HepG2 (cell line): ENCODE results near the gene ANKZF1. TPM values are rescaled to one million over a fixed set of nuclear protein-coding genes. Genes with fewer than 3 reads are reported as not detected.

Experiments used
- CBX5 ChIP-seq: sonication (generic); formaldehyde crosslinking; IDR thresholded peaks from 2 replicates; pipeline ENCODE4 v1.4.0; 2020; ENCODE audit warnings: missing genetic modification reagents, borderline replicate concordance
- FOXO1 ChIP-seq: sonication (generic); formaldehyde crosslinking; IDR thresholded peaks from 2 replicates; pipeline ENCODE4 v1.4.0; 2020; ENCODE audit warnings: missing genetic modification reagents
- HMG20B ChIP-seq: conservative IDR thresholded peaks from 2 replicates; pipeline ENCODE4 v1.6.1; 2016; ENCODE audit warnings: missing genetic modification reagents, missing compliant biosample characterization
- HNRNPLL ChIP-seq: fragments of 200-400 bp; formaldehyde crosslinking; IDR thresholded peaks from 2 replicates; pipeline ENCODE4 v1.6.1; 2017; ENCODE audit warnings: mild to moderate bottlenecking, low read depth, low read length; ENCODE audit not compliant: poor library complexity, severe bottlenecking
- KDM3A ChIP-seq: IDR thresholded peaks from 2 replicates; pipeline ENCODE4 v1.6.1; 2018; ENCODE audit warnings: low read depth, missing compliant biosample characterization
- MYC ChIP-seq: sonication (generic); formaldehyde crosslinking; IDR thresholded peaks from 2 replicates; pipeline ENCODE4 v1.9.0; 2021; ENCODE audit warnings: missing genetic modification reagents, borderline replicate concordance
- NR2C2 ChIP-seq: sonication (generic); formaldehyde crosslinking; IDR thresholded peaks from 2 replicates; pipeline ENCODE4 v1.4.0; 2020; ENCODE audit warnings: missing genetic modification reagents, mild to moderate bottlenecking, moderate library complexity, borderline replicate concordance
- SALL1 ChIP-seq: sonication (generic); formaldehyde crosslinking; IDR thresholded peaks from 2 replicates; pipeline ENCODE4 v1.8.0; 2022; ENCODE audit warnings: mild to moderate bottlenecking, missing genetic modification reagents
- YEATS4 ChIP-seq: sonication (generic); formaldehyde crosslinking; IDR thresholded peaks from 2 replicates; pipeline ENCODE4 v1.4.0; 2020; ENCODE audit warnings: missing genetic modification reagents, borderline replicate concordance
- ZC3H13 ChIP-seq: sonication (generic); formaldehyde crosslinking; IDR thresholded peaks from 2 replicates; pipeline ENCODE4 v1.8.1; 2023; ENCODE audit warnings: mild to moderate bottlenecking, missing genetic modification reagents, moderate library complexity
- ZMYM2 ChIP-seq: sonication (generic); formaldehyde crosslinking; IDR thresholded peaks from 2 replicates; pipeline ENCODE4 v1.8.0; 2022; ENCODE audit warnings: mild to moderate bottlenecking, missing genetic modification reagents
- ZNF563 ChIP-seq: sonication (generic); formaldehyde crosslinking; IDR thresholded peaks from 2 replicates; pipeline ENCODE4 v1.8.0; 2022; ENCODE audit warnings: mild to moderate bottlenecking, moderate library complexity, missing genetic modification reagents
- polyA plus RNA-seq, 8 experiments: library from polyadenylated mRNA; depleted of rRNA in 3 of 8; stranded (reverse) in 7 of 8; unstranded in 1 of 8; fragments of >200 nt; fragmentation: Illumina TruSeq in 4 of 8; extraction: Trizol in 4 of 8; gene quantifications; 2 replicates each; pipeline versions ENCODE4 v1.2.1 to v1.2.3, GENCODE V29; 2011 to 2016; ENCODE audit warnings: low read depth in 4 of 8, missing spikeins in 1 of 8, mixed read lengths in 1 of 8; ENCODE audit not compliant: insufficient read depth in 1 of 8
- total RNA-seq, 5 experiments: library from RNA; depleted of rRNA; stranded (reverse); fragments of >200 nt; fragmentation: Illumina TruSeq; extraction: Trizol; gene quantifications; 2 replicates each; pipeline ENCODE4 v1.2.3, GENCODE V29; 2016; ENCODE audit warnings: low read depth in 1 of 5
- TF ChIP-seq, protein P1 (sequence below): sonication (generic); formaldehyde crosslinking; IDR thresholded peaks from 2 replicates; pipeline ENCODE4 v1.4.0; 2020; ENCODE audit warnings: mild to moderate bottlenecking, missing genetic modification reagents
- TF ChIP-seq, protein P2 (sequence below): sonication (generic); formaldehyde crosslinking; IDR thresholded peaks from 2 replicates; pipeline ENCODE4 v1.5.1; 2020; ENCODE audit warnings: missing genetic modification reagents, mild to moderate bottlenecking, borderline replicate concordance
- TF ChIP-seq, protein P3 (sequence below): sonication (generic); formaldehyde crosslinking; IDR thresholded peaks from 2 replicates; pipeline ENCODE4 v1.5.1; 2020; ENCODE audit warnings: mild to moderate bottlenecking, missing genetic modification reagents, borderline replicate concordance
- TF ChIP-seq, protein P4 (sequence below): sonication (generic); formaldehyde crosslinking; IDR thresholded peaks from 2 replicates; pipeline ENCODE4 v1.4.0; 2020; ENCODE audit warnings: missing genetic modification reagents
- TF ChIP-seq, protein P5 (sequence below): sonication (generic); formaldehyde crosslinking; IDR thresholded peaks from 2 replicates; pipeline ENCODE4 v1.8.1; 2022; ENCODE audit warnings: mild to moderate bottlenecking, missing genetic modification reagents

ANKZF1 gene
- total and polyA plus RNA-seq, 2 of the 13 experiments (the other 11 are each of a cell fraction or from before 2014, with no cell fraction given), result 25.3 to 128 TPM

DNA sequence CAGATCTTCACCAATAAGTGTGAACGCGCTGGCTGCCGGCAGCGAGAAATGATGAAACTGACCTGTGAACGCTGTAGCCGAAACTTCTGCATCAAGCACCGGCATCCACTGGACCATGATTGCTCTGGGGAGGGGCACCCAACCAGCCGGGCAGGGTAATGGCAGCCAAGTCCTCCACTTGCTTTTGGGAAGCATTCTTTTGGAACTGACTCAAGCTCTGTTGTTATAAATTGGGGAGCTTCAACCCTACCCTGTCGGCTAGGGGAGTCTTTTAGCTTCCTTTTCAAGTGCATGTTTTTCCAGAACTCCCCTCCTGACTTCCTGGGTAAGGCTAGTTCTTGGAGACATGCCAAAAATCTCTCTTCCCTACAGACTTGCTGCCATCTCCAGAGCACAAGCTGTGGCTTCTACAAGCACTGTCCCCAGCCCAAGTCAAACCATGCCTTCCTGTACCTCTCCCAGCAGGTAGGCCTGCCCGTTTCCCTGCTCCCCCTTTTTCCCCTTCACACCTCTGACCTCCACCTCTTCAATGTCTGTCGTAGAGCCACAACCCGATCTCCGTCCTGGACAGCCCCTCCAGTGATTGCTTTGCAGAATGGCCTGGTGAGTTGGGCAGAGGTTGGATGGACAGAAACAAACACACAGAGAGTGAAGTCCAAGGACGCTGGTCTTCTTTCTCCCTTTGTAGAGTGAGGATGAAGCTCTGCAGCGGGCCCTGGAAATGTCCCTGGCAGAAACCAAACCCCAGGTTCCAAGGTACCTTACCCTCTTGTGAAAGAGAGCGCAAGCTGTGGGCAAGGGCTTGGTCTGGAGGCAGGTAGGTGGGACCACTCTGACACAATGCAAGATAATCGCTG is 21.5 kb upstream of the ANKZF1 start (continued):
- TF ChIP-seq, protein P1, sequence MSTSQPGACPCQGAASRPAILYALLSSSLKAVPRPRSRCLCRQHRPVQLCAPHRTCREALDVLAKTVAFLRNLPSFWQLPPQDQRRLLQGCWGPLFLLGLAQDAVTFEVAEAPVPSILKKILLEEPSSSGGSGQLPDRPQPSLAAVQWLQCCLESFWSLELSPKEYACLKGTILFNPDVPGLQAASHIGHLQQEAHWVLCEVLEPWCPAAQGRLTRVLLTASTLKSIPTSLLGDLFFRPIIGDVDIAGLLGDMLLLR (CRISPR knock-in tag), result 0 out of 2 replicates have a peak, but pooled peaks have one; percentile 6
- TF ChIP-seq ZNF563 (CRISPR knock-in tag) (no peak), FOXO1 (CRISPR knock-in tag) (peak; percentile 91), ZC3H13 (CRISPR knock-in tag) (peak; percentile 68; the same call in 1 of the 2 replicates), MYC (CRISPR knock-in tag) (0 out of 2 replicates have a peak, but pooled peaks have one; percentile 54), CBX5 (CRISPR knock-in tag) (peak; percentile 62; the same call in 1 of the 2 replicates), ZMYM2 (CRISPR knock-in tag) (0 out of 2 replicates have a peak, but pooled peaks have one; percentile 15), SALL1 (peak; percentile 91), KDM3A (CRISPR knock-in tag) (0 out of 2 replicates have a peak, but pooled peaks have one; percentile 8), NR2C2 (CRISPR knock-in tag) (0 out of 2 replicates have a peak, but pooled peaks have one; percentile 38), YEATS4 (CRISPR knock-in tag) (no peak), HMG20B (CRISPR knock-in tag) (peak; percentile 78), HNRNPLL (no peak)
- TF ChIP-seq, protein P2, sequence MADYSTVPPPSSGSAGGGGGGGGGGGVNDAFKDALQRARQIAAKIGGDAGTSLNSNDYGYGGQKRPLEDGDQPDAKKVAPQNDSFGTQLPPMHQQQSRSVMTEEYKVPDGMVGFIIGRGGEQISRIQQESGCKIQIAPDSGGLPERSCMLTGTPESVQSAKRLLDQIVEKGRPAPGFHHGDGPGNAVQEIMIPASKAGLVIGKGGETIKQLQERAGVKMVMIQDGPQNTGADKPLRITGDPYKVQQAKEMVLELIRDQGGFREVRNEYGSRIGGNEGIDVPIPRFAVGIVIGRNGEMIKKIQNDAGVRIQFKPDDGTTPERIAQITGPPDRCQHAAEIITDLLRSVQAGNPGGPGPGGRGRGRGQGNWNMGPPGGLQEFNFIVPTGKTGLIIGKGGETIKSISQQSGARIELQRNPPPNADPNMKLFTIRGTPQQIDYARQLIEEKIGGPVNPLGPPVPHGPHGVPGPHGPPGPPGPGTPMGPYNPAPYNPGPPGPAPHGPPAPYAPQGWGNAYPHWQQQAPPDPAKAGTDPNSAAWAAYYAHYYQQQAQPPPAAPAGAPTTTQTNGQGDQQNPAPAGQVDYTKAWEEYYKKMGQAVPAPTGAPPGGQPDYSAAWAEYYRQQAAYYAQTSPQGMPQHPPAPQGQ, result no peak
- TF ChIP-seq, protein P3, sequence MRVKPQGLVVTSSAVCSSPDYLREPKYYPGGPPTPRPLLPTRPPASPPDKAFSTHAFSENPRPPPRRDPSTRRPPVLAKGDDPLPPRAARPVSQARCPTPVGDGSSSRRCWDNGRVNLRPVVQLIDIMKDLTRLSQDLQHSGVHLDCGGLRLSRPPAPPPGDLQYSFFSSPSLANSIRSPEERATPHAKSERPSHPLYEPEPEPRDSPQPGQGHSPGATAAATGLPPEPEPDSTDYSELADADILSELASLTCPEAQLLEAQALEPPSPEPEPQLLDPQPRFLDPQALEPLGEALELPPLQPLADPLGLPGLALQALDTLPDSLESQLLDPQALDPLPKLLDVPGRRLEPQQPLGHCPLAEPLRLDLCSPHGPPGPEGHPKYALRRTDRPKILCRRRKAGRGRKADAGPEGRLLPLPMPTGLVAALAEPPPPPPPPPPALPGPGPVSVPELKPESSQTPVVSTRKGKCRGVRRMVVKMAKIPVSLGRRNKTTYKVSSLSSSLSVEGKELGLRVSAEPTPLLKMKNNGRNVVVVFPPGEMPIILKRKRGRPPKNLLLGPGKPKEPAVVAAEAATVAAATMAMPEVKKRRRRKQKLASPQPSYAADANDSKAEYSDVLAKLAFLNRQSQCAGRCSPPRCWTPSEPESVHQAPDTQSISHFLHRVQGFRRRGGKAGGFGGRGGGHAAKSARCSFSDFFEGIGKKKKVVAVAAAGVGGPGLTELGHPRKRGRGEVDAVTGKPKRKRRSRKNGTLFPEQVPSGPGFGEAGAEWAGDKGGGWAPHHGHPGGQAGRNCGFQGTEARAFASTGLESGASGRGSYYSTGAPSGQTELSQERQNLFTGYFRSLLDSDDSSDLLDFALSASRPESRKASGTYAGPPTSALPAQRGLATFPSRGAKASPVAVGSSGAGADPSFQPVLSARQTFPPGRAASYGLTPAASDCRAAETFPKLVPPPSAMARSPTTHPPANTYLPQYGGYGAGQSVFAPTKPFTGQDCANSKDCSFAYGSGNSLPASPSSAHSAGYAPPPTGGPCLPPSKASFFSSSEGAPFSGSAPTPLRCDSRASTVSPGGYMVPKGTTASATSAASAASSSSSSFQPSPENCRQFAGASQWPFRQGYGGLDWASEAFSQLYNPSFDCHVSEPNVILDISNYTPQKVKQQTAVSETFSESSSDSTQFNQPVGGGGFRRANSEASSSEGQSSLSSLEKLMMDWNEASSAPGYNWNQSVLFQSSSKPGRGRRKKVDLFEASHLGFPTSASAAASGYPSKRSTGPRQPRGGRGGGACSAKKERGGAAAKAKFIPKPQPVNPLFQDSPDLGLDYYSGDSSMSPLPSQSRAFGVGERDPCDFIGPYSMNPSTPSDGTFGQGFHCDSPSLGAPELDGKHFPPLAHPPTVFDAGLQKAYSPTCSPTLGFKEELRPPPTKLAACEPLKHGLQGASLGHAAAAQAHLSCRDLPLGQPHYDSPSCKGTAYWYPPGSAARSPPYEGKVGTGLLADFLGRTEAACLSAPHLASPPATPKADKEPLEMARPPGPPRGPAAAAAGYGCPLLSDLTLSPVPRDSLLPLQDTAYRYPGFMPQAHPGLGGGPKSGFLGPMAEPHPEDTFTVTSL, result peak; percentile 45; the same call in 1 of the 2 replicates
- TF ChIP-seq, protein P4, sequence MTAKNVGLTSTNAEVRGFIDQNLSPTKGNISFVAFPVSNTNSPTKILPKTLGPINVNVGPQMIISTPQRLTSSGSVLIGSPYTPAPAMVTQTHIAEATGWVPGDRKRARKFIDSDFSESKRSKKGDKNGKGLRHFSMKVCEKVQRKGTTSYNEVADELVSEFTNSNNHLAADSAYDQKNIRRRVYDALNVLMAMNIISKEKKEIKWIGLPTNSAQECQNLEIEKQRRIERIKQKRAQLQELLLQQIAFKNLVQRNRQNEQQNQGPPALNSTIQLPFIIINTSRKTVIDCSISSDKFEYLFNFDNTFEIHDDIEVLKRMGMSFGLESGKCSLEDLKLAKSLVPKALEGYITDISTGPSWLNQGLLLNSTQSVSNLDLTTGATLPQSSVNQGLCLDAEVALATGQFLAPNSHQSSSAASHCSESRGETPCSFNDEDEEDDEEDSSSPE (CRISPR knock-in tag), result peak; percentile 33; the same call in 1 of the 2 replicates
- TF ChIP-seq, protein P5, sequence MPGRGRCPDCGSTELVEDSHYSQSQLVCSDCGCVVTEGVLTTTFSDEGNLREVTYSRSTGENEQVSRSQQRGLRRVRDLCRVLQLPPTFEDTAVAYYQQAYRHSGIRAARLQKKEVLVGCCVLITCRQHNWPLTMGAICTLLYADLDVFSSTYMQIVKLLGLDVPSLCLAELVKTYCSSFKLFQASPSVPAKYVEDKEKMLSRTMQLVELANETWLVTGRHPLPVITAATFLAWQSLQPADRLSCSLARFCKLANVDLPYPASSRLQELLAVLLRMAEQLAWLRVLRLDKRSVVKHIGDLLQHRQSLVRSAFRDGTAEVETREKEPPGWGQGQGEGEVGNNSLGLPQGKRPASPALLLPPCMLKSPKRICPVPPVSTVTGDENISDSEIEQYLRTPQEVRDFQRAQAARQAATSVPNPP (CRISPR knock-in tag), result 0 out of 2 replicates have a peak, but pooled peaks have one; percentile 22
